ENCODE measurements around the gene MROH8. TPM values are rescaled to one million over a fixed set of nuclear protein-coding genes. Genes with fewer than 3 reads are reported as not detected.

MROH8 gene
- total and polyA plus RNA-seq, 2 donors from 2014 or later, result 2.4 to 4.4 TPM

- FAIRE-seq (no peak), DNase-seq (no peak)
- H3K4me1 ChIP-seq (ENCODE audit: control insufficient read depth in 2 of 3, insufficient read depth in 2 of 3, low read depth in 1 of 3, low read length in 3 of 3), result no peaks in the 10 kb centered on the region
- H3K27ac ChIP-seq (ENCODE audit: low read depth in 2 of 2, low read length in 2 of 2), result no peak overlapping the region
- TF ChIP-seq CTCF (IDR thresholded peaks at IDR 0.05; ENCODE audit: borderline replicate concordance, extremely low read depth, insufficient read depth), result no peak
- no peaks in the 10 kb centered on the region for H3K36me3 ChIP-seq (ENCODE audit: control insufficient read depth in 2 of 3, insufficient read depth in 3 of 3, low read length in 3 of 3)
- no peak overlapping the region for H3K9ac ChIP-seq (ENCODE audit: low read length in 3 of 3)
- H3K9me3 ChIP-seq (ENCODE audit: control insufficient read depth in 2 of 3, insufficient read depth in 1 of 3, low read length in 3 of 3), result no peaks in the 10 kb centered on the region
- intact Hi-C loops (cut with DNase I), result no loop called here
- no peaks in the 10 kb centered on the region for H3K27me3 ChIP-seq (ENCODE audit: control insufficient read depth, insufficient read depth, low read length)
- H3K4me3 ChIP-seq (ENCODE audit: low read length in 3 of 3), result no peak overlapping the region
Observed at GRCh38 chr20:37166867-37167266, 12.5 kb downstream of the MROH8 start.

GRCh38 chr20:37165031-37165430, 14.3 kb downstream of the MROH8 start:
- TF ChIP-seq CTCF (IDR thresholded peaks at IDR 0.05; ENCODE audit: borderline replicate concordance, extremely low read depth, insufficient read depth), result no peak
- H3K9me3 ChIP-seq (ENCODE audit: control insufficient read depth in 2 of 3, insufficient read depth in 1 of 3, low read length in 3 of 3), result no peaks in the 10 kb centered on the region
- no peak overlapping the region for H3K9ac ChIP-seq (ENCODE audit: low read length in 3 of 3)
- no peak overlapping the region for H3K4me3 ChIP-seq (ENCODE audit: low read length in 3 of 3)
- H3K27me3 ChIP-seq (ENCODE audit: control insufficient read depth, insufficient read depth, low read length), result no peaks in the 10 kb centered on the region
- no peak for DNase-seq
- no peaks in the 10 kb centered on the region for H3K36me3 ChIP-seq (ENCODE audit: control insufficient read depth in 2 of 3, insufficient read depth in 3 of 3, low read length in 3 of 3)
- no peak overlapping the region for H3K27ac ChIP-seq (ENCODE audit: low read depth in 2 of 2, low read length in 2 of 2)
- intact Hi-C loops (cut with DNase I), result no loop called here
- no peak for FAIRE-seq
- H3K4me1 ChIP-seq (ENCODE audit: control insufficient read depth in 2 of 3, insufficient read depth in 2 of 3, low read depth in 1 of 3, low read length in 3 of 3), result no peaks in the 10 kb centered on the region

GRCh38 chr20:37163832-37164554, 15.4 kb downstream of the MROH8 start:
- H3K36me3 ChIP-seq (ENCODE audit: control insufficient read depth in 2 of 3, insufficient read depth in 3 of 3, low read length in 3 of 3), result no peaks in the 10 kb centered on the region
- no peak overlapping the region for H3K27ac ChIP-seq (ENCODE audit: low read depth in 2 of 2, low read length in 2 of 2)
- DNase-seq, result no peak
- no peak overlapping the region for H3K9ac ChIP-seq (ENCODE audit: low read length in 3 of 3)
- H3K4me3 ChIP-seq (ENCODE audit: low read length in 3 of 3), result no peak overlapping the region
- intact Hi-C loops (cut with DNase I), result no loop called here
- no peaks in the 10 kb centered on the region for H3K27me3 ChIP-seq (ENCODE audit: control insufficient read depth, insufficient read depth, low read length)
- no peak for TF ChIP-seq CTCF (IDR thresholded peaks at IDR 0.05; ENCODE audit: borderline replicate concordance, extremely low read depth, insufficient read depth)
- H3K4me1 ChIP-seq (ENCODE audit: control insufficient read depth in 2 of 3, insufficient read depth in 2 of 3, low read depth in 1 of 3, low read length in 3 of 3), result no peaks in the 10 kb centered on the region
- FAIRE-seq, result no peak
- H3K9me3 ChIP-seq (ENCODE audit: control insufficient read depth in 2 of 3, insufficient read depth in 1 of 3, low read length in 3 of 3), result no peaks in the 10 kb centered on the region

- H3K27ac ChIP-seq (ENCODE audit: low read depth in 2 of 2, low read length in 2 of 2), result no peak overlapping the region
- FAIRE-seq (no peak), DNase-seq (no peak)
- intact Hi-C loops (cut with DNase I), result no loop called here
- no peak overlapping the region for H3K9ac ChIP-seq (ENCODE audit: low read length in 3 of 3)
- H3K27me3 ChIP-seq (ENCODE audit: control insufficient read depth, insufficient read depth, low read length), result no peaks in the 10 kb centered on the region
- H3K4me1 ChIP-seq (ENCODE audit: control insufficient read depth in 2 of 3, insufficient read depth in 2 of 3, low read depth in 1 of 3, low read length in 3 of 3), result no peaks in the 10 kb centered on the region
- H3K9me3 ChIP-seq (ENCODE audit: control insufficient read depth in 2 of 3, insufficient read depth in 1 of 3, low read length in 3 of 3), result no peaks in the 10 kb centered on the region
- no peak overlapping the region for H3K4me3 ChIP-seq (ENCODE audit: low read length in 3 of 3)
- TF ChIP-seq CTCF (IDR thresholded peaks at IDR 0.05; ENCODE audit: borderline replicate concordance, extremely low read depth, insufficient read depth), result no peak
- H3K36me3 ChIP-seq (ENCODE audit: control insufficient read depth in 2 of 3, insufficient read depth in 3 of 3, low read length in 3 of 3), result no peaks in the 10 kb centered on the region
Observed at GRCh38 chr20:37162646-37163045, 16.7 kb downstream of the MROH8 start.

Measured in kidney (tissue), 14 donors.